Gastrocnemius medialis (tissue), 4 donors: Measurements from ENCODE around the gene HCN1.

Source experiments
- POLR2A ChIP-seq, 2 donors: fragments of 450-650 bp; IDR thresholded peaks; one replicate each; pipeline ENCODE4 v1.6.1; 2017; ENCODE audit warnings: antibody characterized with exemption in 2 of 2, mild to moderate bottlenecking in 2 of 2, moderate library complexity in 2 of 2
- TF ChIP-seq, protein P1 (sequence below), 5 experiments: fragments of 450-650 bp in 3 of 5; fragments of 200-600 bp in 2 of 5; sonication (generic) in 2 of 5; IDR thresholded peaks in 4 of 5; conservative IDR thresholded peaks in 1 of 5; 1 replicate in 4 of 5; 2 replicates in 1 of 5; pipeline ENCODE4 v1.5.1; 2016 to 2019; ENCODE audit warnings: antibody characterized with exemption in 5 of 5, mild to moderate bottlenecking in 3 of 5, moderate library complexity in 3 of 5

- TF ChIP-seq POLR2A (IDR thresholded peaks at IDR 0.05): no peak
- TF ChIP-seq, protein P1, sequence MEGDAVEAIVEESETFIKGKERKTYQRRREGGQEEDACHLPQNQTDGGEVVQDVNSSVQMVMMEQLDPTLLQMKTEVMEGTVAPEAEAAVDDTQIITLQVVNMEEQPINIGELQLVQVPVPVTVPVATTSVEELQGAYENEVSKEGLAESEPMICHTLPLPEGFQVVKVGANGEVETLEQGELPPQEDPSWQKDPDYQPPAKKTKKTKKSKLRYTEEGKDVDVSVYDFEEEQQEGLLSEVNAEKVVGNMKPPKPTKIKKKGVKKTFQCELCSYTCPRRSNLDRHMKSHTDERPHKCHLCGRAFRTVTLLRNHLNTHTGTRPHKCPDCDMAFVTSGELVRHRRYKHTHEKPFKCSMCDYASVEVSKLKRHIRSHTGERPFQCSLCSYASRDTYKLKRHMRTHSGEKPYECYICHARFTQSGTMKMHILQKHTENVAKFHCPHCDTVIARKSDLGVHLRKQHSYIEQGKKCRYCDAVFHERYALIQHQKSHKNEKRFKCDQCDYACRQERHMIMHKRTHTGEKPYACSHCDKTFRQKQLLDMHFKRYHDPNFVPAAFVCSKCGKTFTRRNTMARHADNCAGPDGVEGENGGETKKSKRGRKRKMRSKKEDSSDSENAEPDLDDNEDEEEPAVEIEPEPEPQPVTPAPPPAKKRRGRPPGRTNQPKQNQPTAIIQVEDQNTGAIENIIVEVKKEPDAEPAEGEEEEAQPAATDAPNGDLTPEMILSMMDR (IDR thresholded peaks at IDR 0.05 in 4 of 5, conservative IDR thresholded peaks at IDR 0.05 in 1 of 5): no peak
Observed at GRCh38 chr5:45623832-45624231, 72.3 kb downstream of the HCN1 start.
